IPS-18c (cell line): ENCODE measurements around the gene SUN1.
A peak's percentile ranks its signal among the peaks of the same experiment; 100 is the strongest.
"Not testable (repeated sequence)": the region's sequence is repeated elsewhere in the genome, so short reads cannot be mapped to it uniquely, and the experiment has no call there.

Source experiments
- H3K4me3 ChIP-seq: 2 replicates; pipeline ENCODE4 v1.7.0; 2013; ENCODE audit warnings: low read depth, mild to moderate bottlenecking, low read length, moderate library complexity; ENCODE audit not compliant: insufficient read depth
- H3K9me3 ChIP-seq: one replicate; pipeline ENCODE4 v1.6.1; 2013; ENCODE audit warnings: mild to moderate bottlenecking, low read length, moderate library complexity; ENCODE audit not compliant: control insufficient read depth, insufficient read depth

SUN1 gene

GRCh38 chr7:901388-902154, 69.3 kb downstream of the SUN1 start:
- Histone ChIP-seq H3K4me3 (peak overlapping the region; percentile 24; the same call in 1 of the 2 replicates), H3K9me3 (no peaks in the 10 kb centered on the region)

GRCh38 chr7:902996-903395, 70.7 kb downstream of the SUN1 start:
- H3K4me3 ChIP-seq = no peak overlapping the region
- no peaks in the 10 kb centered on the region for H3K9me3 ChIP-seq

- no peak overlapping the region for H3K4me3 ChIP-seq
- no peaks in the 10 kb centered on the region for H3K9me3 ChIP-seq
These were observed 71.9 kb downstream of the SUN1 start for GRCh38 chr7:903921-904755.

GRCh38 chr7:904847-905246, 72.6 kb downstream of the SUN1 start:
- Histone ChIP-seq H3K9me3 (no peaks in the 10 kb centered on the region), H3K4me3 (no peak overlapping the region)

- no peaks in the 10 kb centered on the region for H3K9me3 ChIP-seq
- H3K4me3 ChIP-seq = no peak overlapping the region
These were observed 74.5 kb downstream of the SUN1 start for GRCh38 chr7:906776-907157.

- no peaks in the 10 kb centered on the region for H3K9me3 ChIP-seq
- no peak overlapping the region for H3K4me3 ChIP-seq
These were observed 75.1 kb downstream of the SUN1 start for GRCh38 chr7:907158-907980.

GRCh38 chr7:908159-908581, 75.9 kb downstream of the SUN1 start:
- Histone ChIP-seq H3K4me3 (peak overlapping the region; percentile 41; the same call in 1 of the 2 replicates), H3K9me3 (no peaks in the 10 kb centered on the region)

GRCh38 chr7:908591-909357, 76.5 kb downstream of the SUN1 start:
- not testable (repeated sequence) for H3K9me3 ChIP-seq
- H3K4me3 ChIP-seq = peak overlapping the region; percentile 41

- Histone ChIP-seq H3K4me3 (peak overlapping the region; percentile 31), H3K9me3 (no peaks in the 10 kb centered on the region)
These were observed 77.4 kb downstream of the SUN1 start for GRCh38 chr7:909358-910329.

- H3K9me3 ChIP-seq = no peaks in the 10 kb centered on the region
- H3K4me3 ChIP-seq = no peak overlapping the region
These were observed 78.2 kb downstream of the SUN1 start for GRCh38 chr7:910441-910861.

GRCh38 chr7:910931-911431, 78.7 kb downstream of the SUN1 start:
- no peaks in the 10 kb centered on the region for H3K9me3 ChIP-seq
- H3K4me3 ChIP-seq = no peak overlapping the region

- no peaks in the 10 kb centered on the region for H3K9me3 ChIP-seq
- H3K4me3 ChIP-seq = no peak overlapping the region
These were observed 79.7 kb downstream of the SUN1 start for GRCh38 chr7:911791-912480.

- no peak overlapping the region for H3K4me3 ChIP-seq
- H3K9me3 ChIP-seq = no peaks in the 10 kb centered on the region
These were observed 81.7 kb downstream of the SUN1 start for GRCh38 chr7:913736-914520.

- Histone ChIP-seq H3K4me3 (no peak overlapping the region), H3K9me3 (no peaks in the 10 kb centered on the region)
These were observed 82.4 kb downstream of the SUN1 start for GRCh38 chr7:914521-915194.
